IPS-NIHi7 (cell line): ENCODE data around the gene RPS19.

Experiments used
- DNase-seq: peaks from one replicate; pipeline ENCODE4 v3.0.0; 2012; ENCODE audit warnings: mixed read lengths; ENCODE audit errors: extremely low spot score

RPS19 gene

DNA sequence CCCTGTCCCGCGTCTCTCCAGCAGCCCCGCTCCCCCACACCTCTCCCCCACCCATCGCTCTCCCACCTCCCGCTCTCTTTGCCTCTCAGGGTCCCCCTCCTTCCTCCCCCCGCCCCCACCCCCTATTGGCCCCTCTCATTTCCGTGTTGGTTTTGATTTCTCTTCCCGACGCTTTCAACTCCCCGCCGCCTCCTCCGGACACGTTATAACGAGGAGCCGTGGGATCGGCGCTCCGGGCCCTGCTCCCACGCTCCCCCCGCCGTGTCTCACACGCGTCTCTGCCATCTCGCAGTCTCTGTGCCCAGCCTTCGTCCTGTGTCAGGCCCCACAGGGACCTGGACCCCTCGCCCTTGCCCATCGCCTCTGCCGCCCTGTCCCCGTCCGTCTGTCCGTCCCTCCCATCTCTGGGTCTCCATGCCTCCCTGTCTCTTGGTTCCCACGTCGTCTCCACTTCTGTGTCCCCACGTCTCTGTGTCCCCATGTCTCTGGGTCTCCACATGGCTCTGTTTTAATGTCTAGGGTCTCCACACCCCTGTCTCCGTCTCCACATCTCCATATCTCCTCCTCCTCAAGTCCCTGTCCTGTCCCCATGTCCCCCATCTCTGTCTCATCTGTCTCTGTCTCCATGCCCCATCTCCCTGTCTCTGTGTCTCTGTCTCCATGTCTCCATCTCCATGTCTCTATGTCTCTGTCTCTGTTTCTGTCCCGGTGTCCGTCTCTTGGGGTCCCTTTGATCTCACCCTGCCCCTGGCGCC is 55.1 kb downstream of the RPS19 start:
- no peak for DNase-seq

DNA sequence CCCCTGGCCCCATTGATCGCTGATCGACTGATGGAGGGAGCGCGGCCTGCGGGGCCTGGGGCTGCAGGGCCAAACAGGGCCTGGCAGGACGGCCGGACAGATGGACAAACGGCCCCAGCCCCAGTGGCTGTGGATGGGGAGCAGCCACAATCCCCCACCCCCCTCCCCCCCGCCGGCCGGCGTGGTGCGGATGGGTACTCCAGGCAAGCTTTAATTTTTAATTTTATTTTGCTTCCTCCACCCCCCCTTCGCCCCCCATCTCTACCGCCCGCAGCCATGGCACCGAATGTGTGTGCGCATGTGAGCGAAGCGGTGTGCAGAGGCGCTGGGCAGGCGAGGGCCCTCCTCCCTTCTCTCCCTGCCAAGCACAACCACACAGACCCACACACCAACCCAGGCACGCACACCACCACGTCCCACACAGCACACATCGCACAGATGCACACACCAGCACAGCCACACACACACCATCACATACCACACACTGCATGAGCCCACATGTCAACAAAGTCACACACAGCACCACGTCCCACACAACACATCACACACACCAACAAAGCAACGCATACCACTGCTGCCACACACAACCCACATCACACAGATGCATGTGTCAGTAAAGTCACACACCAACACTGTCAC is 55.8 kb downstream of the RPS19 start:
- no peak for DNase-seq

DNA sequence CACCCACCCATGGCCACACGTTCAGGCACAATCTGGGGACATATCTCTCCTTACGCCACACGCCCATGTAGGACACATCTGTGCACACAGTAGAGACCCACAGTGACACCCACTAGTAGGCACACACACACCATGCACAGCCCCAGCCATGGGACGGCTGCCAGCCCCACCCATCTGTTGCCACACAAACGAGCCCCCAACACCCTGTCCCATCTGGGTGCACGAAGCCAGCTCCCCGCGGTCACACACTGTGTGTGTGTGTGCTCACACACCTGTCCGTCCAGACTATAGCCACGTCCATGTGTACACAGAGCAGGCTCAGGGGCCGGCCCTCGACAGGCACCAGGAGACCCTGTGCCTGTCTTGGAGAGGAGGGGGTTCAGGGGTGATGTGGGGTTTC is 57.6 kb downstream of the RPS19 start:
- no peak for DNase-seq

DNA sequence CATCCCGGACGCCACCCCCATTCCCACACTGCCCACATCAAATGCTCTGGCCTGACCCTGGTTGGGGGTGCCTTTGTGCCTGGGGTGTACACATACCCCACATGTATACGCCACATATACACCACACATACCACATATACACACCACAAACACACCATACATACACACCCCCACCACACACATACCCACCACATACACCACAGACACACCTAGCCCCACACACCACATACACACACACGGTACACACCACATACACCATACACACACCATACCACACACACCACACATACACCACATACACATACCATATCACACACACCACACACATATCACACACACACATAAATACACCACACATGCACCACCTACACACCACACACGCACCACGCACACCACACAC is 58.0 kb downstream of the RPS19 start:
- DNase-seq: no peak

DNA sequence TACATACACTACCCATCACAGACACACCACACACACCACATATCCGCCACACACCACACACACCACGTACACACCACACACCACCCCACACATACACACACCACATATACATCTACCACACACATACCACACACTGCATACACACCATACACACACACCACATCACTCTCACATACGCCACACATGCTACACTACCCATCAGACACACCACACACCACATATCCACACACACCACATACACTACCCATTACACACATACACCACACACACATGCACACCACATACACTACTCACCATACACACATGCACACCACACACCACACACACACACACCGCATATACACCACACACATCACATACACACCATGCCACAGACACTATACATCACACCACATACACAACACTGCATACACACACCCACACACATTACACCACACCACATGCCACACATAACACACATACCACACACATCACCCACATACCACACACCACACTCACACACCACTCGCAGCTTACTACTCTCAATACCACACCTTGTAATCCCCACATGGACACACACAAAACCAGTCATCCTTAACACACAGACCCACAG is 58.7 kb downstream of the RPS19 start:
- DNase-seq: no peak

DNA sequence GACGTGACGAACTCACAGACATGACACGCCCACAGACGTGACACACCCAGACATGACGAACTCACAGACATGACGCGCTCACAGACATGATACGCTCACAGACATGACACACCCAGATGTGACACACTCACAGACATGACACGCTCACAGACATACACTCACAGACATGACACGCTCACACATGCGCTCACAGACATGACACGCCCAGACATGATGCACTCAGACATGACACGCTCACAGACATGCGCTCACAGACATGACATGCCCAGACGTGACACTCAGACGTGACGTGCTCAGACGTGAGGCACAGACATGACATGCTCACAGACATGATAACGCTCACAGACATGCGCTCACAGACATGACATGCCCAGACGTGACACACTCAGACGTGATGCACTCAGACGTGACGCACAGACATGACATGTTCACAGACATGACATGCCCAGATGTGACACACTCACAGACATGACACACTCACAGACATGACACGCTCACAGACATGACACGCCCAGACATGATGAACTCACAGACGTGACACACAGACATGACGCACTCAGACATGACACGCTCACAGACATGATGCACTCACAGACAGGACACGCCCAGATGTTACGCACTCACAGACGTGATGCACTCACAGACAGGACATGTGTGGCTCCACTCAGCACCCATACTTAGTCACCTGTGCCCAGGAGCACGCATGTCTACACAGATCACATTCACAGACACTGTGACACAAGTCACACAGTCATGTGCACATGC is 60.1 kb downstream of the RPS19 start:
- no peak for DNase-seq

DNA sequence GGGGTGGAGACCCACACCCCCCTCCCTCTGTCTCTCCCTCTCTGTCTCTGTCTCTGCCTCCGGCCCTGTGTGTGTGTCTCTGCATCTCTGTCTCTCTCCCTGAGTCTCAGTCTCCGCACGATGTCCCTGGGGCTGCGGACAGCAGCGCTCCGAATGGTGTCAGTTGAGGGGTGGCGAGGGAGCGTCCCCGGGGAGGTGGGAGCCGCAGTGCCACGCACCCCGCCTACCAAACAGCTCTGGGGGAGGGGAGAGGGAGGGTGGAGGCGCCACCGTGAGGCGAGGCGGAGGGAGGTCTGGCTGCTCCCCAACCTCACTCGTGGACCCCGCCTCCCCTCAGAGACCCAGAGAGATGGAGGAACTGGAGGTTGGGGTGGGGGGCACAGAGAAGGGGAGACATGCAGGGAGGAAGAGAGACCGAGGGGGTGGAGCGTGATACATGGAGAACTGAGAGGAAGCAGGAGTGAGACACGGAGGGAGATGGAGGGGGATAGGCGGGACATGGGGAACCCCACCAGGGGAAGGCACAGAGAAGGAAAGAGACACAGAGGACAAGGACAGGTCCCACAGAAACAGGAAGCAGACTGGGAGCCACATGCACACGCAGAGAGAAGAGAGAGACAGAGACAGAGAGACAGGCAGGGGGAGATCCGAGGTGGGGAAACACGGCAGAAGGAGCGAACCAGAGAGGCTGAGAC is 61.0 kb downstream of the RPS19 start:
- DNase-seq: no peak

DNA sequence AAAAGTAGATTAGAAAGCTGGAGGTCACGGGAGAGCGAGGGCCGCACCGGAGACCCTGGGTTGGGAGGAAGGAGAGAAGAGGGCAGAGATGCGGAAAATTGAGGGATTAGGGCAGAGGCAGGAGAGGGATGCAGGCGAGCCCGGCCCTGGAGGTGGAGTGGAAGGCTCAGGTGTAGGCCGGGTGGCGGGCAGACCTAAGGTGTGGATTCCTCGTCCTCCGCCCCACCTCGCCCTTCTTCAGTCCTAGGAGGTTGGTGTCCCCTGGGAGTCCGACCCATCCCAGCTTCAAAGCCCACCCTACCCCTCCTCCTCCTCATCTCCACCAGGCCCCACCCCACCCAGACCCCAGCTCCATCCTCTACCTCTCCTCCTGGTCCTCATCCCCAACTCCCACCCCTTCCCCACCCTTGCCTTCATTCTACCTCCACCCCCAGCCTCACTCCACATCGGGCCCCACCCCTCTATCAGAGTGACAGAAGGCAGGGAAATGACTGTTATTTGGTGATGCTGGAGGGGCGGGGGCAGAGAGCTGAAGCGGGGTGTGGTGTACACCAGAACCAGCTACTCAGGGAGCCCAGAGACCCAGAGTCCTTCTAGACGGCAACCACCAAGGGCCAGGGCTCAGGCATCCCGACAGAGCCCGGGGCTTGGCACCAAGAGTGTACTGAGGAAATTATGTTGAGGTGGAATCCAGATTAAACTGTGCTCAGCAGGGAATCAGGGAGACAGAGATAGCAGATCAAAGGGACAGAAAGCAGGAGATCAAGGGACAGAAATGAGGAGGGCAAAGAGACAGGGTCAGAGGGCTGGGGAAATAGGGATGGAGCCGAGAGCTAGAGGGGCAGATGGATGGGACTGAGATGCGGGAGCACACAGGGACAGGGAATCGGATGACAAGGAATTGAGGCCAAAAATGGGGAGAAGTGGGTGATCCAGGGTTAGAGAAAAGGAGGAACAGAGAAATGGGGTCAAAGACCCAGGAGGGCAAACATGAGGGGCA is 61.8 kb downstream of the RPS19 start:
- DNase-seq: no peak
